Tibial nerve (tissue), 3 donors: Measurements from ENCODE around the gene DDA1.

Experiments used
- POLR2A ChIP-seq, 2 donors: fragments of 450-650 bp; IDR thresholded peaks; one replicate each; pipeline ENCODE4 v1.6.1; 2017; ENCODE audit warnings: antibody characterized with exemption in 2 of 2, mild to moderate bottlenecking in 2 of 2, moderate library complexity in 2 of 2
- TF ChIP-seq, protein P1 (sequence below), 5 experiments: fragments of 200-600 bp in 3 of 5; fragments of 450-650 bp in 2 of 5; sonication (generic) in 3 of 5; IDR thresholded peaks; one replicate each; pipeline ENCODE4 v1.5.1; 2016 to 2019; ENCODE audit warnings: antibody characterized with exemption in 5 of 5, mild to moderate bottlenecking in 3 of 5, moderate library complexity in 2 of 5

GRCh38 chr19:17352608-17353280 lies 43.4 kb downstream of the DDA1 start:
- TF ChIP-seq, protein P1, sequence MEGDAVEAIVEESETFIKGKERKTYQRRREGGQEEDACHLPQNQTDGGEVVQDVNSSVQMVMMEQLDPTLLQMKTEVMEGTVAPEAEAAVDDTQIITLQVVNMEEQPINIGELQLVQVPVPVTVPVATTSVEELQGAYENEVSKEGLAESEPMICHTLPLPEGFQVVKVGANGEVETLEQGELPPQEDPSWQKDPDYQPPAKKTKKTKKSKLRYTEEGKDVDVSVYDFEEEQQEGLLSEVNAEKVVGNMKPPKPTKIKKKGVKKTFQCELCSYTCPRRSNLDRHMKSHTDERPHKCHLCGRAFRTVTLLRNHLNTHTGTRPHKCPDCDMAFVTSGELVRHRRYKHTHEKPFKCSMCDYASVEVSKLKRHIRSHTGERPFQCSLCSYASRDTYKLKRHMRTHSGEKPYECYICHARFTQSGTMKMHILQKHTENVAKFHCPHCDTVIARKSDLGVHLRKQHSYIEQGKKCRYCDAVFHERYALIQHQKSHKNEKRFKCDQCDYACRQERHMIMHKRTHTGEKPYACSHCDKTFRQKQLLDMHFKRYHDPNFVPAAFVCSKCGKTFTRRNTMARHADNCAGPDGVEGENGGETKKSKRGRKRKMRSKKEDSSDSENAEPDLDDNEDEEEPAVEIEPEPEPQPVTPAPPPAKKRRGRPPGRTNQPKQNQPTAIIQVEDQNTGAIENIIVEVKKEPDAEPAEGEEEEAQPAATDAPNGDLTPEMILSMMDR (IDR thresholded peaks at IDR 0.05): no peak
- no peak for TF ChIP-seq POLR2A (IDR thresholded peaks at IDR 0.05)
